ENCODE data around the gene P2RX4. TPM values are rescaled to one million over a fixed set of nuclear protein-coding genes. Genes with fewer than 3 reads are reported as not detected.
"Not testable (repeated sequence)": the region's sequence is repeated elsewhere in the genome, so short reads cannot be mapped to it uniquely, and the experiment has no call there.

The P2RX4 gene
- total and polyA plus RNA-seq, 9 donors, result 9.7 to 16.2 (median 13.2) TPM

DNA sequence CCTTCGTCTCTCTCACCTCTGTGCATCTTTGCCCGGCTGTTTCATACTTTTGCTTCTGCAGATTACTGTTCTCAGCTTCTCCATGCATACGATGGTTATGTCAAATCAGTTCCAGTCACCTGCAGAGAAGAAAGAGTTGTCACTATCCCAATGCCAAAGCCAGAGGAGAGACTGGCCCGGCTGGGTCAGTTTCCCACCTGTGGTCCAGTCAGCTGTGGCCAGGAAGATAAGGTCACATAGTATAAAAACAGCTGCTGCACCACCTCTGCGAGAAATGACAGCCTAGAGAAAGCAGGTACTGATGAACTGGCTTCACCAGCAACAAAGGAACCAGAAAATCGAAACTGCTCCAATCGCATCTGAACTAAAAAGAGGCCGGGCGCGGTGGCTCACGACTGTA, 6.4 kb upstream of the P2RX4 start:
- no peak overlapping the region for H3K27ac ChIP-seq (ENCODE audit: low read length)
- H3K4me1 ChIP-seq (ENCODE audit: control insufficient read depth, insufficient read depth, low read length), result no peaks in the 10 kb centered on the region
- H3K27me3 ChIP-seq (ENCODE audit: control insufficient read depth, insufficient read depth, low read length), result no peaks in the 10 kb centered on the region
- 71% methylated on average over 8 of the region's 11 CpGs for WGBS (ENCODE audit: insufficient coverage)
- no peak for DNase-seq
- no peaks in the 10 kb centered on the region for H3K36me3 ChIP-seq (ENCODE audit: control insufficient read depth, insufficient read depth, low read length)
- no peak overlapping the region for H3K4me3 ChIP-seq (ENCODE audit: low read length)
- H3K9me3 ChIP-seq (replicated peaks; ENCODE audit: control insufficient read depth, low read depth, low read length), result no peaks in the 10 kb centered on the region

GRCh38 chr12:121205491-121205890, 4.4 kb upstream of the P2RX4 start:
- H3K27ac ChIP-seq (ENCODE audit: low read length), result no peak overlapping the region
- no peak for DNase-seq
- no peaks in the 10 kb centered on the region for H3K27me3 ChIP-seq (ENCODE audit: control insufficient read depth, insufficient read depth, low read length)
- 85% methylated on average over 3 of the region's 7 CpGs for WGBS (ENCODE audit: insufficient coverage)
- no peaks in the 10 kb centered on the region for H3K9me3 ChIP-seq (replicated peaks; ENCODE audit: control insufficient read depth, low read depth, low read length)
- H3K36me3 ChIP-seq (ENCODE audit: control insufficient read depth, insufficient read depth, low read length), result no peaks in the 10 kb centered on the region
- H3K4me3 ChIP-seq (ENCODE audit: low read length), result no peak overlapping the region
- peaks cover 7% of the 10 kb centered on the region for H3K4me1 ChIP-seq (ENCODE audit: control insufficient read depth, insufficient read depth, low read length)

- DNase-seq; H3K27me3 ChIP-seq (ENCODE audit: control insufficient read depth, insufficient read depth, low read length); H3K27ac ChIP-seq (ENCODE audit: low read length); H3K4me3 ChIP-seq (ENCODE audit: low read length); H3K9me3 ChIP-seq (replicated peaks; ENCODE audit: control insufficient read depth, low read depth, low read length); H3K36me3 ChIP-seq (ENCODE audit: control insufficient read depth, insufficient read depth, low read length): not testable (repeated sequence)
- peaks cover 15% of the 10 kb centered on the region for H3K4me1 ChIP-seq (ENCODE audit: control insufficient read depth, insufficient read depth, low read length)
- 93% methylated on average over 3 of the region's 10 CpGs for WGBS (ENCODE audit: insufficient coverage)
Observed at GRCh38 chr12:121208571-121208970, 1.4 kb upstream of the P2RX4 start.

GRCh38 chr12:121209221-121209620, 708 bp upstream of the P2RX4 start:
- H3K27ac ChIP-seq (ENCODE audit: low read length), result no peak overlapping the region
- peak; percentile 15 for DNase-seq
- peaks cover 15% of the 10 kb centered on the region for H3K4me1 ChIP-seq (ENCODE audit: control insufficient read depth, insufficient read depth, low read length)
- no peaks in the 10 kb centered on the region for H3K27me3 ChIP-seq (ENCODE audit: control insufficient read depth, insufficient read depth, low read length)
- H3K36me3 ChIP-seq (ENCODE audit: control insufficient read depth, insufficient read depth, low read length), result peaks cover 2% of the 10 kb centered on the region
- no peaks in the 10 kb centered on the region for H3K9me3 ChIP-seq (replicated peaks; ENCODE audit: control insufficient read depth, low read depth, low read length)
- H3K4me3 ChIP-seq (ENCODE audit: low read length), result peak overlapping the region; percentile 63
- 90% methylated on average over 8 of the region's 15 CpGs for WGBS (ENCODE audit: insufficient coverage)

- H3K4me1 ChIP-seq (ENCODE audit: control insufficient read depth, insufficient read depth, low read length), result peaks cover 15% of the 10 kb centered on the region
Observed at GRCh38 chr12:121212875-121213274, 2.9 kb downstream of the P2RX4 start.

GRCh38 chr12:121214166-121214777, 4.3 kb downstream of the P2RX4 start:
- Histone ChIP-seq H3K27ac (ENCODE audit: low read length) (peak overlapping the region; percentile 42), H3K4me3 (ENCODE audit: low read length) (no peak overlapping the region), H3K36me3 (ENCODE audit: control insufficient read depth, insufficient read depth, low read length) (peaks cover 12% of the 10 kb centered on the region), H3K27me3 (ENCODE audit: control insufficient read depth, insufficient read depth, low read length) (no peaks in the 10 kb centered on the region), H3K4me1 (ENCODE audit: control insufficient read depth, insufficient read depth, low read length) (peaks cover 12% of the 10 kb centered on the region), H3K9me3 (replicated peaks; ENCODE audit: control insufficient read depth, low read depth, low read length) (no peaks in the 10 kb centered on the region)
- no peak for DNase-seq
- WGBS (ENCODE audit: insufficient coverage), result 97% methylated on average over 4 of the region's 11 CpGs

More at GRCh38 chr12:121212875-121213274, 2.9 kb downstream of the P2RX4 start:
- H3K36me3 ChIP-seq (ENCODE audit: control insufficient read depth, insufficient read depth, low read length), result peaks cover 11% of the 10 kb centered on the region
- H3K9me3 ChIP-seq (replicated peaks; ENCODE audit: control insufficient read depth, low read depth, low read length), result no peaks in the 10 kb centered on the region
- H3K27ac ChIP-seq (ENCODE audit: low read length), result no peak overlapping the region
- no peak for DNase-seq
- H3K4me3 ChIP-seq (ENCODE audit: low read length), result no peak overlapping the region
- WGBS (ENCODE audit: insufficient coverage), result no CpG with 5 or more reads among the region's 5 CpGs
- no peaks in the 10 kb centered on the region for H3K27me3 ChIP-seq (ENCODE audit: control insufficient read depth, insufficient read depth, low read length)

DNA sequence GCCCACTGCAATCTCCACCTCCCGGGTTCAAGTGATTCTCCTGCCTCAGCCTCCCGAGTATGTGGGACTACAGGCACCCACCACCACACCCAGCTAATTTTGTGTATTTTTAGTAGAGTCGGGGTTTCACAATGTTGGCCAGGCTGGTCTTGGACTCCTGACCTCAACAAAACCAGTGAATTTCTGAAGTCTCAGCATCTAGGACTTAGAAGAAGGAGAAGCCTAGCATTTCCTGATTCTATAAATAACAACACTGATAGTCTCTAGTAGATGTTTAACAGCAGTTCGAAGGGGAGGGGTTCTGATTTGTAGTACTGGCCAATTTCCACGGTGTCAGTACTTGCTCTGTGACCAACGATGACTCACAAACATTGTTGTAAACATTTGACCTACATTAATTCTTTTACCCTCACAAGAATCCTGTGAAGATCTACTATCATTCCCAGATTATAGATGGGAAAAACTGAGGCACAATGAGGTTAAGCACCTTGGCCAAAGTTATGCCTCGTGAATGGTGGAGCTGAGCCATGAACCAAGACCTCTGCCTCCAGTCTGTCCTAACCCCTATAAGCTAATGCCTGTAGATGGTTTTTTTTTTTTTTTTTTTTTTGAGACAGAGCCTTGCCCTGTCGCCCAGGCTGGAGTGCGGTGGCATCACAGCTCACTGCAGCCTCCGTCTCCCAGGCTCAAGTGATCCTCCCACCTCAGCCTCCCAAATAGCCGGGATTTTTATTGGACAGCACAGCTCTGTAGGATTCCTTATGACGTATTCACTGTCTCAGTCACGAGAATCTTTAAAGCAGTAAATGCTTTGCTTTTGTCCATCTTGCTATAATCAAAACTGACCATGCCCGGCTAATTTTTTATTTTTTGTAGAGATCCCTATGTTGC, 5.2 kb downstream of the P2RX4 start:
- Histone ChIP-seq H3K36me3 (ENCODE audit: control insufficient read depth, insufficient read depth, low read length) (peaks cover 12% of the 10 kb centered on the region), H3K4me1 (ENCODE audit: control insufficient read depth, insufficient read depth, low read length) (peaks cover 10% of the 10 kb centered on the region), H3K4me3 (ENCODE audit: low read length) (no peak overlapping the region), H3K27ac (ENCODE audit: low read length) (peak overlapping the region; percentile 47), H3K9me3 (replicated peaks; ENCODE audit: control insufficient read depth, low read depth, low read length) (no peaks in the 10 kb centered on the region), H3K27me3 (ENCODE audit: control insufficient read depth, insufficient read depth, low read length) (no peaks in the 10 kb centered on the region)
- WGBS (ENCODE audit: insufficient coverage), result 93% methylated on average over 6 of the region's 14 CpGs
- peak; percentile 78 for DNase-seq

- WGBS (ENCODE audit: insufficient coverage), result no CpG with 5 or more reads among the region's 4 CpGs
- DNase-seq, result no peak
- H3K4me3 ChIP-seq (ENCODE audit: low read length), result no peak overlapping the region
- no peaks in the 10 kb centered on the region for H3K9me3 ChIP-seq (replicated peaks; ENCODE audit: control insufficient read depth, low read depth, low read length)
- no peak overlapping the region for H3K27ac ChIP-seq (ENCODE audit: low read length)
- peaks cover 3% of the 10 kb centered on the region for H3K4me1 ChIP-seq (ENCODE audit: control insufficient read depth, insufficient read depth, low read length)
- no peaks in the 10 kb centered on the region for H3K27me3 ChIP-seq (ENCODE audit: control insufficient read depth, insufficient read depth, low read length)
- H3K36me3 ChIP-seq (ENCODE audit: control insufficient read depth, insufficient read depth, low read length), result peaks cover 12% of the 10 kb centered on the region
Observed at GRCh38 chr12:121216102-121216501, 6.2 kb downstream of the P2RX4 start.

DNA sequence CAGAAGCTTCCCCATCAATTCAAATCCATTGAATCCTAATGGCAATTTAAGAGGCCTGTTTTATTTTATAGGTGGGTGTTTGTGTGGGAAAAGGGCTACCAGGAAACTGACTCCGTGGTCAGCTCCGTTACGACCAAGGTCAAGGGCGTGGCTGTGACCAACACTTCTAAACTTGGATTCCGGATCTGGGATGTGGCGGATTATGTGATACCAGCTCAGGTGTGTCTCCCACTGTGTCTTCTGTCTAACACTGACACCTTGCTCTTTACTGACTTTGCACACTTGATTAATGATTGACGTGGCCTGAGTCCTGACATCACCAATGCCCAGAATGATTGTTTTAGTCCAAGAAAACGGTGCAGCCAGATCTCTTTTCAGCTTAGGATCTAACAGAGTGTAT, 7.1 kb downstream of the P2RX4 start:
- no peaks in the 10 kb centered on the region for H3K9me3 ChIP-seq (replicated peaks; ENCODE audit: control insufficient read depth, low read depth, low read length)
- no peak overlapping the region for H3K4me3 ChIP-seq (ENCODE audit: low read length)
- no peaks in the 10 kb centered on the region for H3K27me3 ChIP-seq (ENCODE audit: control insufficient read depth, insufficient read depth, low read length)
- WGBS (ENCODE audit: insufficient coverage), result 78% methylated on average over 4 of the region's 8 CpGs
- H3K27ac ChIP-seq (ENCODE audit: low read length), result no peak overlapping the region
- no peak for DNase-seq
- peaks cover 16% of the 10 kb centered on the region for H3K36me3 ChIP-seq (ENCODE audit: control insufficient read depth, insufficient read depth, low read length)
- no peaks in the 10 kb centered on the region for H3K4me1 ChIP-seq (ENCODE audit: control insufficient read depth, insufficient read depth, low read length)

- Histone ChIP-seq H3K9me3 (replicated peaks; ENCODE audit: control insufficient read depth, low read depth, low read length) (no peaks in the 10 kb centered on the region), H3K27ac (ENCODE audit: low read length) (no peak overlapping the region), H3K4me1 (ENCODE audit: control insufficient read depth, insufficient read depth, low read length) (no peaks in the 10 kb centered on the region), H3K27me3 (ENCODE audit: control insufficient read depth, insufficient read depth, low read length) (no peaks in the 10 kb centered on the region), H3K4me3 (ENCODE audit: low read length) (no peak overlapping the region), H3K36me3 (ENCODE audit: control insufficient read depth, insufficient read depth, low read length) (peaks cover 18% of the 10 kb centered on the region)
- no peak for DNase-seq
- WGBS (ENCODE audit: insufficient coverage), result 90% methylated on average over 3 of the region's 5 CpGs
Observed at GRCh38 chr12:121217761-121218160, 7.8 kb downstream of the P2RX4 start.

All from muscle of leg (tissue), 11 donors.